ENCODE data around the gene ARL2. TPM values are rescaled to one million over a fixed set of nuclear protein-coding genes. Genes with fewer than 3 reads are reported as not detected.

The ARL2 gene
- total RNA-seq, 1 experiment from 2014 or later: 171 TPM

DNA sequence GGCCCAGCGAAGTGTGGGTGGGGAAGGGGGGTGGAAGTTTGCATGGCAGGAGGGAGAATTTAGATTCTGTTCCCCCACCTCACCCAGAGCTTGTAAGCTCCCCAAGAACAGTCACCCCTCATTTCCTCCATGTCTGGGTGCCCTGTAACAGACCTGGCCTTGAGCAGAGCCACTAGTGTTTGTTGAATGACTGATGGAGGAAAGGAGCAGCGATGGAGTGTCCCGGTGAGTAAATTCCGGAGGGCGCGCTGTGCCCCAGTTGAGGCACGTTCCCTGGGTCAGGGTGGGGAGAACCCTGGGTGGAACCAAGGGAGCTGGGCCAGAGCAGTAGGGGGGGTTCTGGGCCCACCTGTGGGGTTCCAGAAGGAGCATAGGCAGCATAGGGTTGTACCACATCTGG, 43.6 kb downstream of the ARL2 start:
- Mint-ChIP-seq H3K4me3 (no peak overlapping the region), H3K36me3 (no peaks in the 10 kb centered on the region), H3K27ac (no peak overlapping the region), H3K4me1 (peaks cover 2% of the 10 kb centered on the region), H3K27me3 (ENCODE audit: low read depth) (no peaks in the 10 kb centered on the region; the same call in 1 of the 2 replicates), H3K9me3 (no peaks in the 10 kb centered on the region)
- ATAC-seq (no peak), DNase-seq (ENCODE audit: low spot score) (no peak)
- TF ChIP-seq ZNF121 (CRISPR knock-in tag; IDR thresholded peaks at IDR 0.05): no peak
- POLR2A ChIA-PET: no interaction called here
- CTCF ChIA-PET: interaction anchor here (0.7 kb wide), 1 partner anchor 43 kb away, joined by 3 read pairs; the partner anchor contains the start of gene ARL2

DNA sequence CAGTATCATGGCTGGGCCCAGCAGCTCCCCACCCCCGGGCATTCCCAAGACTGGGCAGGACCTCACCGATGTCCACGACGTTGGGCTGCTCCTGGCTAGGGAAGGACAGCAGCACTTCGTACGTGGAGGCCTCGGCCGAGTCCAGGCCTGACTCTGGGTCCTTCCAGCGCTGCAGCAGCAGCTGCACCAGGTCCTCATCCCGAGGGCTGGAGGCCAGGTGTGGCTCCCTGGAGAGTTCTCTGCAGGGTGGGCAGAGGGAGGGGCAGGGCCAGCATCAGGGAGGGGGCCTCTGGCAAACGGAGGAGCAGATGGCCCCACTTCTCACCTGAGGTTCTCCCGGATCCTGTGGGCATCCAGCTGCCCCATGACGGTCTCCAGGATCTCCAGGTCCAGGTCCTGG, 44.1 kb downstream of the ARL2 start:
- CTCF ChIA-PET: interaction anchor here (0.5 to 1.0 kb wide), 2 partner anchors 54 to 79 kb away, joined by 3 read pairs; no protein-coding TSS in a partner anchor
- H3K27me3 Mint-ChIP-seq (ENCODE audit: low read depth): no peaks in the 10 kb centered on the region; the same call in 1 of the 2 replicates
- POLR2A ChIA-PET: no interaction called here
- TF ChIP-seq ZNF232 (CRISPR knock-in tag; IDR thresholded peaks at IDR 0.05) (no peak), FOXK1 (CRISPR knock-in tag; IDR thresholded peaks at IDR 0.05) (no peak), E2F1 (CRISPR knock-in tag; IDR thresholded peaks at IDR 0.05) (no peak), MYBL2 (CRISPR knock-in tag; IDR thresholded peaks at IDR 0.05) (no peak), EMX1 (CRISPR knock-in tag; IDR thresholded peaks at IDR 0.05) (no peak), TCF7 (CRISPR knock-in tag; IDR thresholded peaks at IDR 0.05; ENCODE audit: low read depth) (no peak), CBFB (CRISPR knock-in tag; IDR thresholded peaks at IDR 0.05; ENCODE audit: low read depth) (no peak), MXD4 (CRISPR knock-in tag; IDR thresholded peaks at IDR 0.05; ENCODE audit: borderline replicate concordance) (no peak), HMGXB4 (CRISPR knock-in tag; IDR thresholded peaks at IDR 0.05) (no peak), ZBTB43 (CRISPR knock-in tag; IDR thresholded peaks at IDR 0.05) (no peak), GABPB1 (CRISPR knock-in tag; IDR thresholded peaks at IDR 0.05) (no peak), NR3C1 (CRISPR knock-in tag; conservative IDR thresholded peaks at IDR 0.05; ENCODE audit: low read depth) (no peak), CREM (CRISPR knock-in tag; IDR thresholded peaks at IDR 0.05) (no peak), RELA (CRISPR knock-in tag; IDR thresholded peaks at IDR 0.05; ENCODE audit: borderline replicate concordance) (no peak), TP53 (CRISPR knock-in tag; IDR thresholded peaks at IDR 0.05) (no peak), ATF3 (CRISPR knock-in tag; conservative IDR thresholded peaks at IDR 0.05) (no peak)
- TF ChIP-seq, protein P1, sequence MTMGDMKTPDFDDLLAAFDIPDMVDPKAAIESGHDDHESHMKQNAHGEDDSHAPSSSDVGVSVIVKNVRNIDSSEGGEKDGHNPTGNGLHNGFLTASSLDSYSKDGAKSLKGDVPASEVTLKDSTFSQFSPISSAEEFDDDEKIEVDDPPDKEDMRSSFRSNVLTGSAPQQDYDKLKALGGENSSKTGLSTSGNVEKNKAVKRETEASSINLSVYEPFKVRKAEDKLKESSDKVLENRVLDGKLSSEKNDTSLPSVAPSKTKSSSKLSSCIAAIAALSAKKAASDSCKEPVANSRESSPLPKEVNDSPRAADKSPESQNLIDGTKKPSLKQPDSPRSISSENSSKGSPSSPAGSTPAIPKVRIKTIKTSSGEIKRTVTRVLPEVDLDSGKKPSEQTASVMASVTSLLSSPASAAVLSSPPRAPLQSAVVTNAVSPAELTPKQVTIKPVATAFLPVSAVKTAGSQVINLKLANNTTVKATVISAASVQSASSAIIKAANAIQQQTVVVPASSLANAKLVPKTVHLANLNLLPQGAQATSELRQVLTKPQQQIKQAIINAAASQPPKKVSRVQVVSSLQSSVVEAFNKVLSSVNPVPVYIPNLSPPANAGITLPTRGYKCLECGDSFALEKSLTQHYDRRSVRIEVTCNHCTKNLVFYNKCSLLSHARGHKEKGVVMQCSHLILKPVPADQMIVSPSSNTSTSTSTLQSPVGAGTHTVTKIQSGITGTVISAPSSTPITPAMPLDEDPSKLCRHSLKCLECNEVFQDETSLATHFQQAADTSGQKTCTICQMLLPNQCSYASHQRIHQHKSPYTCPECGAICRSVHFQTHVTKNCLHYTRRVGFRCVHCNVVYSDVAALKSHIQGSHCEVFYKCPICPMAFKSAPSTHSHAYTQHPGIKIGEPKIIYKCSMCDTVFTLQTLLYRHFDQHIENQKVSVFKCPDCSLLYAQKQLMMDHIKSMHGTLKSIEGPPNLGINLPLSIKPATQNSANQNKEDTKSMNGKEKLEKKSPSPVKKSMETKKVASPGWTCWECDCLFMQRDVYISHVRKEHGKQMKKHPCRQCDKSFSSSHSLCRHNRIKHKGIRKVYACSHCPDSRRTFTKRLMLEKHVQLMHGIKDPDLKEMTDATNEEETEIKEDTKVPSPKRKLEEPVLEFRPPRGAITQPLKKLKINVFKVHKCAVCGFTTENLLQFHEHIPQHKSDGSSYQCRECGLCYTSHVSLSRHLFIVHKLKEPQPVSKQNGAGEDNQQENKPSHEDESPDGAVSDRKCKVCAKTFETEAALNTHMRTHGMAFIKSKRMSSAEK (CRISPR knock-in tag; IDR thresholded peaks at IDR 0.05; ENCODE audit: borderline replicate concordance): no peak
- TF ChIP-seq, protein P2, sequence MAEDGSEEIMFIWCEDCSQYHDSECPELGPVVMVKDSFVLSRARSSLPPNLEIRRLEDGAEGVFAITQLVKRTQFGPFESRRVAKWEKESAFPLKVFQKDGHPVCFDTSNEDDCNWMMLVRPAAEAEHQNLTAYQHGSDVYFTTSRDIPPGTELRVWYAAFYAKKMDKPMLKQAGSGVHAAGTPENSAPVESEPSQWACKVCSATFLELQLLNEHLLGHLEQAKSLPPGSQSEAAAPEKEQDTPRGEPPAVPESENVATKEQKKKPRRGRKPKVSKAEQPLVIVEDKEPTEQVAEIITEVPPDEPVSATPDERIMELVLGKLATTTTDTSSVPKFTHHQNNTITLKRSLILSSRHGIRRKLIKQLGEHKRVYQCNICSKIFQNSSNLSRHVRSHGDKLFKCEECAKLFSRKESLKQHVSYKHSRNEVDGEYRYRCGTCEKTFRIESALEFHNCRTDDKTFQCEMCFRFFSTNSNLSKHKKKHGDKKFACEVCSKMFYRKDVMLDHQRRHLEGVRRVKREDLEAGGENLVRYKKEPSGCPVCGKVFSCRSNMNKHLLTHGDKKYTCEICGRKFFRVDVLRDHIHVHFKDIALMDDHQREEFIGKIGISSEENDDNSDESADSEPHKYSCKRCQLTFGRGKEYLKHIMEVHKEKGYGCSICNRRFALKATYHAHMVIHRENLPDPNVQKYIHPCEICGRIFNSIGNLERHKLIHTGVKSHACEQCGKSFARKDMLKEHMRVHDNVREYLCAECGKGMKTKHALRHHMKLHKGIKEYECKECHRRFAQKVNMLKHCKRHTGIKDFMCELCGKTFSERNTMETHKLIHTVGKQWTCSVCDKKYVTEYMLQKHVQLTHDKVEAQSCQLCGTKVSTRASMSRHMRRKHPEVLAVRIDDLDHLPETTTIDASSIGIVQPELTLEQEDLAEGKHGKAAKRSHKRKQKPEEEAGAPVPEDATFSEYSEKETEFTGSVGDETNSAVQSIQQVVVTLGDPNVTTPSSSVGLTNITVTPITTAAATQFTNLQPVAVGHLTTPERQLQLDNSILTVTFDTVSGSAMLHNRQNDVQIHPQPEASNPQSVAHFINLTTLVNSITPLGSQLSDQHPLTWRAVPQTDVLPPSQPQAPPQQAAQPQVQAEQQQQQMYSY (CRISPR knock-in tag; IDR thresholded peaks at IDR 0.05): no peak
- TF ChIP-seq, protein P3, sequence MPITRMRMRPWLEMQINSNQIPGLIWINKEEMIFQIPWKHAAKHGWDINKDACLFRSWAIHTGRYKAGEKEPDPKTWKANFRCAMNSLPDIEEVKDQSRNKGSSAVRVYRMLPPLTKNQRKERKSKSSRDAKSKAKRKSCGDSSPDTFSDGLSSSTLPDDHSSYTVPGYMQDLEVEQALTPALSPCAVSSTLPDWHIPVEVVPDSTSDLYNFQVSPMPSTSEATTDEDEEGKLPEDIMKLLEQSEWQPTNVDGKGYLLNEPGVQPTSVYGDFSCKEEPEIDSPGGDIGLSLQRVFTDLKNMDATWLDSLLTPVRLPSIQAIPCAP (CRISPR knock-in tag; IDR thresholded peaks at IDR 0.05): no peak

More for the DNA sequence above, 44.1 kb downstream of the ARL2 start:
- Mint-ChIP-seq H3K9me3 (no peaks in the 10 kb centered on the region), H3K4me3 (no peak overlapping the region), H3K36me3 (no peaks in the 10 kb centered on the region), H3K4me1 (peaks cover 2% of the 10 kb centered on the region), H3K27ac (no peak overlapping the region)
- no peak for DNase-seq (ENCODE audit: low spot score)
- ATAC-seq: no peak

Measured in WTC11 (cell line).